GM18951 (cell line): ENCODE data around the gene PTPRN2.
"Not testable (repeated sequence)": the region's sequence is repeated elsewhere in the genome, so short reads cannot be mapped to it uniquely, and the experiment has no call there.

ENCODE experiments used
- POLR2A ChIP-seq: IDR thresholded peaks from 4 replicates; pipeline ENCODE4 v1.6.1; 2011; ENCODE audit warnings: mild to moderate bottlenecking; ENCODE audit not compliant: insufficient read length, insufficient read depth; ENCODE audit errors: extremely low read depth
- in situ Hi-C: fragments of 300-500 bp; cut with MboI; formaldehyde crosslinking; loops from one replicate; pipeline ENCODE4 v1.12.0; 2022; ENCODE audit warnings: low sequenced_read_pairs, mixed read lengths, inconsistent platforms; ENCODE audit not compliant: unreplicated experiment

The PTPRN2 gene

DNA sequence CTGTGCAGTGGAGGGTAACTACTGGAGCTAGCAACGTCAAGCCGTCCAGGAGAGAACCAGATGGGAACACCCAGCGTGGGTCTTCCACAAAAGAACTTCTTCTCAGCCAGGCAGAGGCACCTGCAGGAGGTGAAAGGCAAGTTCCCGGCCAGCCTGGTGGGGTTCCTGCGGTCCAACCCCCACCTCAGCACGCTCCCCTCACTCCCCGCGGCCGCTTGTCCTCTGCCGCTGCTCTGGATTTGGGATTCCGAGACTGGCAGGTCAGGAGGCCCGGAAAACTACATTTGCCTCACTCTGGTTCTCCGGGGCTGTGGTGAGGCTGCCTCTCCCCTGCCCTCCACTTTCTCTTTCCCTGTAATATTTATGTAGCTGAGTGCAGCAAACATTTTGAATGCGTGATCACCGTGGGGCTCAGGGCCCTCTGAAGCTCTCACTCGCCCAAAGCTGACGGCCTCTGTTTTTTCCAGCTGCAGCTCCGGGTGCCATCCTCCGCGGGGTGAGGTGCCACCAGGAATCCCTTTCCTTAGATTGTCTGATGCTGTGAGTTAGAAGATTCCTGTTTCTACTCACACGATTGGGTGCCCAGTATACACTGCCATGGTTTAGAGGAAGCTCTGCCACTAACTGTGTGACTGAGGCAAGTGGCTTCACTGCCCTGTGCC is 884.0 kb downstream of the PTPRN2 start:
- in situ Hi-C loops = no loop called here
- TF ChIP-seq POLR2A = no peak

DNA sequence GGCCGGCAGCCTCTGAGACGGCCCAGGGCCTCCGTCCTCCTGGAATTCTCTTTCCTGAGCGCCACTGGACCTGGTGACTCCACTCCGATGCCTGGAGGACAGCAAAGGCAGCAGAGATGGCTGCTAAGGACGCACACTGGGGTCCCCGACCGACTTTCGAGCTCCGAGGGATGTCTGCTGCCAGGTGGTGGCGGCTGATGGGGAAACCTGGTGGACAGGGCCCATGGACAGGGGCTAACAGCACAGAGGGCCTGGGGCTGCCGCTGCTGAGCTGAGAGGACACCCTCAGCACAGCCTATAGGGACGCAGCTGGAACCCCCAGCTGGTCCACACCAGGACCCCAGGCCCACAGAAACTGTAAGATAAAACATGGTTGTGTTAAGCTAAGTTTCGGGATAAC is 884.5 kb downstream of the PTPRN2 start:
- in situ Hi-C loops = no loop called here
- no peak for TF ChIP-seq POLR2A

DNA sequence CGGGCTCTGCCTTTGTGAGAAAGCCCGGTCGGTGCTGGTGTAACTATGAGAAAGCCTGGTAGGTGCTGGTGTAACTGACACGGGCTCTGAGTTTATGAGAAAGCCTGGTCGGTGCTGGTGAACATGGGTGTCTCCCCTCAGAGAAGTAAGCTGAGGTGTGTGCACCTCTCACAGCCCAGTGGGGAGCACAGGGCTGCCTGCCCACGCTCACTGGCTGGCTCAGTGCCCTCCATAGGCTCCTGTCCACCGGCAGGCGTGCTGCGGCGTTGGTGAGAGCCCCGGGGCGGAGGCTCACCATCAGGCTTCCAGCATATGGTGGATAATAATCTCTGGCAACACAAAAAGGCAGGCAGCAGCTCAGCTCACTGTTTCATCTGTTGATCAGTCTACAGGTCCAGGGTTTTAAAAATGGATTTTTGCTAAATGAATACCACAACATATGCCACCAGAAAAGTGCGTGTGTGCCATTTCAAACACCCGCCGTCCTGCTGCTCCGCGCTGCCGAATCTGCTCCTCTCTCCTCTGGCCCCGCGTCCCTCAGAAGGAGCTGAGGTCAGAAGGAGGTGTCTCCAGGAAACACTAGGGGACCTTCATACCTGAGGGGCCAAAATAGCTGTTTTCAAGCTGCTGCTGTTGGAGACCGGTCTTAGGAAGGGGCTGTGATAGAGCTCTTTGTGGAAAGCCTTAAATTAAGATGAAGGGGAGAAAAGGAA is 885.2 kb downstream of the PTPRN2 start:
- TF ChIP-seq POLR2A = no peak
- in situ Hi-C loops = no loop called here

DNA sequence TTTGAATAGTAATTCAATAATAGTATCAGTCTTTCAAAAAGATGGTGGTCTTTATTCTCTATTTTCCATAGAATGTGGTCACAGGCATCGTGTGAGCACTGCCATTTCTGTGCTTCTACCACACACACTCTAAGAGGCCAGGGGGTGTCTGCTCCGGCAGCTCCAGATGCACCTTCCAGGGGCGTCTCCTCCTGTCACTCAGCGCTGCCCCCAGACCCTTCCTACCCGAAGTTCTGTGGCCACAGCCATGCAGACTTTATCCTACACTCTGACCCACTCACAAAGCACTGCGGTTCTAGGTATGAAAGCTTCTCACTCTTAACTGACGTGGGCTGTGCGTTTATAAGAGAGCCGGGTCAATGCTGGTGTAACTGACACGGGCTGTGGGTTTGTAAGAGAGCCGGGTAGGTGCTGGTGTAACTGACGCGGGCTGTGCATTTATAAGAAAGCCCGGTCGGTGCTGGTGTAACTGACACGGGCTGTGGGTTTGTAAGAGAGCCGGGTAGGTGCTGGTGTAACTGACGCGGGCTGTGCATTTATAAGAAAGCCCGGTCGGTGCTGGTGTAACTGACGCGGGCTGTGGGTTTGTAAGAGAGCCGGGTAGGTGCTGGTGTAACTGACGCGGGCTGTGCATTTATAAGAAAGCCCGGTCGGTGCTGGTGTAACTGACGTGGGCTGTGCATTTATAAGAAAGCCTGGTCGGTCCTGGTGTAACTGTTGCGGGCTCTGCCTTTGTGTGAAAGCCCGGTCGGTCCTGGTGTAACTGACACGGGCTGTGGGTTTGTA is 886.0 kb downstream of the PTPRN2 start:
- in situ Hi-C loops = not testable (repeated sequence)

DNA sequence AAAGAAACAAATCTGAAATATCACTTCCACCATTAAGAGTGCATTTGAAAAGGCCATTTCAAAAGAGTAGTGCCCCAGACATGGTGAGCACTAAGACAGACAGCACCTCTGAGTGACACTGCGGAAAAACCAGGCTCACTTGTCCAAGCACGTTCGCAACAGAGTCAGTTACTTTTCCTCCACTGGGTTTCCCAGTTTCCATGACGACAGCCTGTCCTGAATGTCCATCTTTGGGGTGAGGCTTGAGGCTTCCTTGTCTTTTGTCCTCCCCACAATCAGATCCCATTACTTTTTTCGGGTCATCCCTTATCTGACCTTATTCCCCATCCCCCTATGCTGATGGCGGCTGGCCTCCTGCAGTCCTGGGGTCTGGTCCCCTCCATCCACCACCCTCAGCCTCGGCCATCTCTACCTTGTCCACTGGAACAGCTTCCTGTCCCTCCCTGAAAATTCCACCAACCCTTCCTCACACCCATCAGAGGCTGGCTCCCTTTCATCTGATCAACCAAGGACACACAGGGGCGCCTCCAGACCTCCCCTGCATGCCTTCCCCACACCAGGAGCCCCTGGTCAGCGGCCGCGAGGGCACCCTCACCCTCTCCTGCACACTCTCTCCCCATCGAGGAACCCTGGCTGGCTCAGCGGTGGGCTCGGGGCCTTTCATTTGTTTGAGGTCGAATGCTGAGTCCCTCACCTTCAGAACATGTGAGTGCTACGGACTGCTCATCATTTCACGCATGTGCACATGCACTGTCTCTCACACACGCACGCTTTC is 887.2 kb downstream of the PTPRN2 start:
- no peak for TF ChIP-seq POLR2A
- in situ Hi-C loops = no loop called here

DNA sequence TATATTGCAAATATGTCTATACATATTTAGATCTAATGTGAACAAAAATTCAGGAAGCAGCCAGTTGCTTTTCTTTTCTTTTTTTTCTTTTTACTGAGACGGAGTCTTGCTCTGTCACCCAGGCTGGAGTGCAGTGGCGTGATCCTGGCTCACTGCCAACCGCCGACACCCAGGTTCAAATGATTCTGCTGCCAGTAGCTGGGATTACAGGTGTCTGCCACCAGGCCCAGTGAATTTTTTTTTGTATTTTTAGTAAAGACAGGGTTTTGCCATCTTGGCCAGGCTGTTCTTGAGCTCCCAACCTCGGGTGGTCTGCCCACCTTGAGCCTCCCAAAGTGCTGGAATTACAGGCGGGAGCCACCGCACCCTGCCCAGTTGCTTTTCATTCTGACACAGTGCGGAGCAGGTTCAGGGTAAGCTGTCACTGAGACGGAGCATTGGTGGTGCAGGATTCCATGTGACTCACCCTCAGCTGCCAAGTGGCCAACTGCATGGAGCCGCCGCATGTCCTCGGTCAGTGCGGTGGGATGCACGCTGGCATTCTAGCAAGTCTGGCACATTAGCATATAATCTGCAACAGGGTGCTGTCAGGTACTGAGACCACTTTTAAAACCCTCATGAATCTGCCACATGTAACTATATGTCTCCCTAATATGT is 888.1 kb downstream of the PTPRN2 start:
- in situ Hi-C loops = no loop called here
- no peak for TF ChIP-seq POLR2A

DNA sequence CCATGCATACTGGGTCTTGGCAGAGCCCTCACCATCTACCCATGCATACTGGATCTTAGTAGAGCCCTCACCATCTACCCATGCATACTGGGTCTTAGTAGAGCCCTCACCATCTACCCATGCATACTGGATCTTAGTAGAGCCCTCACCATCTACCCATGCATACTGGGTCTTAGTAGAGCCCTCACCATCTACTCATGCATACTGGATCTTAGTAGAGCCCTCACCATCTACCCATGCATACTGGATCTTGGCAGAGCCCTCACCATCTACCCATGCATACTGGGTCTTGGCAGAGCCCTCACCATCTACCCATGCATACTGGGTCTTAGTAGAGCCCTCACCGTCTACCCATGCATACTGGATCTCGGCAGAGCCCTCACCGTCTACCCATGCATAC is 890.3 kb downstream of the PTPRN2 start:
- in situ Hi-C loops = not testable (repeated sequence)

DNA sequence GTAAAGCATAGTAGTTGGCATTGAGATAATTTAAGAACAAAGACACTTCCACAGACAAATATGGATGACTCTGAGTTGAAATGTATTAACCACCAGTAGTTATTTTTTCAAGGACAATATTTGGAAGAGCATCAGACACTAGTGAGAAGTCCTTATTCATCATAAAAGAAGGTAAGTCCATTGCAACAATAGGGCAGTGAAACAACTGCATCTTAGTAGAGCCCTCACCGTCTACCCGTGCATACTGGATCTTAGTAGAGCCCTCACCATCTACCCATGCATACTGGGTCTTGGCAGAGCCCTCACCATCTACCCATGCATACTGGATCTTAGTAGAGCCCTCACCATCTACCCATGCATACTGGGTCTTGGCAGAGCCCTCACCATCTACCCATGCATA is 892.0 kb downstream of the PTPRN2 start:
- in situ Hi-C loops = not testable (repeated sequence)

DNA sequence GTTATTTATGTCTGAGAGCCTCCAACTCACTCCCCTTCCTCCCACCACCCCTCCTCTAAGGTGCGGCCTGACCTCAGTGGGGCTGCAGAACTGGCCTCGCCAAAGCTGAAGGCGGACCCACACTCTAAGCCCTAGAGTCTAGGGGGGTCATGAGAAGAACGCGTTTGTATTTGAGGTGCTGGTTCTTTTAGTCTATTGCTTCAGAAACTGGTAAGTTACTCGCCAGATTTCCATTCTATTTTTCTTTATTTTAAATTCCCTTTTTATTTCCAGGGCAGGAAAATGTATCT is 893.3 kb downstream of the PTPRN2 start:
- TF ChIP-seq POLR2A = no peak
- in situ Hi-C loops = no loop called here

DNA sequence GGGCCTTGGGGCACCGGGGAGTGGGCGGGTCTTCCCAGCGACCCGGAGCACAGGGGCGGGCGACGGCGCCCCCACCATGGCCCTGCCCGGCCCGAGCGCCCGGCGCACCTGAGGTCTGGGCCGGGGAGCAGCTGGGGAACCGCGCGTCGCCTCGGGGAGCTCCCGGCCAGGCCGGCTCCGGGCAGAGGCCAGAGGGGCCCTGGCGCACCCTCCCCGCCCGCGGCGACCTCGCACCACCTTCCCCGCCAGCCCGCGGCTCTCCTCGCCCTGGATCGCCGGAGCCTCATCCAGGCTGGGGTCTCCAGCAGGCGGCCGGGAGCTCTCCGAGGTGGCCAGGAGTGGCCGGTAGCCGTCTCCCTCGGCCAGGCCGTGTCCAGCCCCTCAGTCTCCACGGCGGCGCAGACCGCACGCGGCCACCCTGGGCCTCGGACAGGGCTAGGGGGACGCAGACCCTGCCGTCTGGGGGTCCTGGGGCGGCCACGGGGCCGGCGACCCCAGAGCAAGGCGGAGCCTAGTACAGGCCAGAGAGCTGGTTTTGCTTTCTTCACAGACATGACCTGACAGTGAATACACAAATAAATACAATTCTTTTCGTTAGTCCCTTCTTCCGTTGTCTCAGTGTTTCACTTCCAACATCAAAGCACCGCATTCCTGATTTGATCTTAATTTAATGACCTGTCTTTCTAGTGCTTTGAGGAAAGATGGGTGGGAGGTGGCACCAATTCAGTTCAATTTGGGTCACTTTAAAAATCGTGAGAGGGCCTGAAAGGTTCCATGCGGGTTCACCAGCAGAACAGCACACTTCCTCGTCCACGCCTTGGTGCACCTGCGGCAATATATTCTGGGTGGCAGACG is 893.9 kb downstream of the PTPRN2 start:
- in situ Hi-C loops = no loop called here
- TF ChIP-seq POLR2A = no peak

DNA sequence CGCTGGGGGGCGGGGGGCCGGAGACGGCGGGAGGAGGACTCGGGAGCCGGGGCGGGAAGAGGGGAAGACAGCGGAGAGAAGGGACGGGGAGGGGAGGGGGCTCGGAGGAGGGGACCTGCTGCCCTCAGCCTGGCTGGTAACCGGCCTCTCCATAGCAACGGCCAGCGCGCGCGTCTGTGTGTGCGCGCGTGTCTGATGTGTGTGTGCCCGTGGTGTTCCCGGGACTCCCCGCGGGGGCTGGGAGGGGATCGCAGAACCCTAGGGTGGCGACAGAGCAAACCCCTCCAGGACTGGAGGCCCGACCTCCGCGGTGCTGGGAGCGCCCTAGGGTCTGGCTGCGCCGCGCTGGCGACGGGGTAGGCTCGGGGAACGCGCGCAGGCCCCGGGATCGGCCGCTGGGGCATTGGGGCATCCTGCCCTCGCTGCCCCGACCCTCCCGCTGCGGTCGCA is 894.5 kb downstream of the PTPRN2 start:
- in situ Hi-C loops = no loop called here
- TF ChIP-seq POLR2A = no peak

DNA sequence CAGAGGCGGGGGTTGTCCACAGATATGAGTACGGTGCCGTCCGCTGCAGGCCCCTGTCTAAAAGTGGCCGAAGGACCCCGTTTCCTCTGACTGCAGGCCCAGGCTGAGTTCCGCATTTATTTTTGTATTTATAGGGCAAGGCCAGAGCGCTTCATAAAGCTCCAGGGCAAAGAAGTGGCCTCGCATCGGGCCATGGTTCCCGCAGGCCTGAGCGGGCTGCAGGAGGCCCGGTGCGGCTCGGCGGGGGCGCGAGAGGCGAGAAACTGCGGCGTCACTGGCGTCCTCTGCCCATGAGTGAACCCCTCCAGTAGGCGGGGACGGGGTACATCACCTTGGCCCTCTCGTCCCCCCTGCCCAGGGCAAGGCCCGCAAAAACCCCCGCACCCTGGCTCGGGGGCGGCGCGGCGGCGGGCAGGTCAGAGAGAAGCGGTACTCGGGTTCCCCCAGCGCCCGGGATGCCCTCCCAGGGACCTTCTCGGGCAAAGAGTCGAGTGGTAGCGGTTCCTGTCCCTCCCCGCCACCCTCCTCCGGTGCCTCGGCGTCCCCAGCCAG is 895.1 kb downstream of the PTPRN2 start:
- in situ Hi-C loops = no loop called here
- no peak for TF ChIP-seq POLR2A
